Inflammatory macrophage treated with lipopolysaccharide for 4 hours (primary cell): ENCODE data around the gene CAPZA3.
"Not testable (repeated sequence)": the region's sequence is repeated elsewhere in the genome, so short reads cannot be mapped to it uniquely, and the experiment has no call there.

Experiments
- DNase-seq: peaks from one replicate; pipeline ENCODE4 v3.0.0-alpha.2; 2020

The CAPZA3 gene

GRCh38 chr12:18754124-18754707 is 16.3 kb downstream of the CAPZA3 start:
- DNase-seq = no peak

- DNase-seq = no peak
These were observed 17.4 kb downstream of the CAPZA3 start for GRCh38 chr12:18755341-18755740.

- DNase-seq = not testable (repeated sequence)
These were observed 28.6 kb downstream of the CAPZA3 start for GRCh38 chr12:18766479-18766878.

GRCh38 chr12:18782827-18783226 is 44.9 kb downstream of the CAPZA3 start:
- DNase-seq = no peak

GRCh38 chr12:18785465-18785864 is 47.5 kb downstream of the CAPZA3 start:
- DNase-seq = not testable (repeated sequence)
